ENCODE results near the gene CLSTN1.
A peak's percentile ranks its signal among the peaks of the same experiment; 100 is the strongest.
"Not testable (repeated sequence)": the region's sequence is repeated elsewhere in the genome, so short reads cannot be mapped to it uniquely, and the experiment has no call there.

Gene CLSTN1

GRCh38 chr1:9716404-9717192 is 107.2 kb downstream of the CLSTN1 start:
- Mint-ChIP-seq H3K27me3 (no peaks in the 10 kb centered on the region), H3K9me3 (no peaks in the 10 kb centered on the region), H3K27ac (peak overlapping the region; percentile 98), H3K4me1 (peaks cover 82% of the 10 kb centered on the region), H3K4me3 (peak overlapping the region; percentile 91), H3K36me3 (peaks cover 10% of the 10 kb centered on the region)

GRCh38 chr1:9715536-9716226 is 108.1 kb downstream of the CLSTN1 start:
- H3K4me3 Mint-ChIP-seq: peak overlapping the region; percentile 91
- H3K4me1 Mint-ChIP-seq: peaks cover 81% of the 10 kb centered on the region
- peaks cover 13% of the 10 kb centered on the region for H3K36me3 Mint-ChIP-seq
- no peaks in the 10 kb centered on the region for H3K9me3 Mint-ChIP-seq
- peak overlapping the region; percentile 84 for H3K27ac Mint-ChIP-seq
- no peaks in the 10 kb centered on the region for H3K27me3 Mint-ChIP-seq

- peak overlapping the region; percentile 77 for H3K27ac Mint-ChIP-seq
- H3K27me3 Mint-ChIP-seq: no peaks in the 10 kb centered on the region
- H3K4me1 Mint-ChIP-seq: peaks cover 78% of the 10 kb centered on the region
- H3K36me3 Mint-ChIP-seq: peaks cover 15% of the 10 kb centered on the region
- no peaks in the 10 kb centered on the region for H3K9me3 Mint-ChIP-seq
- H3K4me3 Mint-ChIP-seq: peak overlapping the region; percentile 24
Observed at GRCh38 chr1:9714257-9714718, 109.5 kb downstream of the CLSTN1 start.

GRCh38 chr1:9712767-9713166 is 111.0 kb downstream of the CLSTN1 start:
- not testable (repeated sequence) for H3K27me3 Mint-ChIP-seq, H3K4me3 Mint-ChIP-seq, H3K9me3 Mint-ChIP-seq
- Mint-ChIP-seq H3K36me3 (peaks cover 17% of the 10 kb centered on the region), H3K4me1 (peaks cover 68% of the 10 kb centered on the region), H3K27ac (peak overlapping the region; percentile 62)

- H3K4me3 Mint-ChIP-seq: no peak overlapping the region
- peak overlapping the region; percentile 59 for H3K27ac Mint-ChIP-seq
- H3K36me3 Mint-ChIP-seq: peaks cover 13% of the 10 kb centered on the region
- H3K9me3 Mint-ChIP-seq: no peaks in the 10 kb centered on the region
- peaks cover 67% of the 10 kb centered on the region for H3K4me1 Mint-ChIP-seq
- H3K27me3 Mint-ChIP-seq: no peaks in the 10 kb centered on the region
Observed at GRCh38 chr1:9711466-9712020, 112.2 kb downstream of the CLSTN1 start.

GRCh38 chr1:9710037-9710436 is 113.7 kb downstream of the CLSTN1 start:
- Mint-ChIP-seq H3K4me1 (peaks cover 68% of the 10 kb centered on the region), H3K36me3 (peaks cover 15% of the 10 kb centered on the region), H3K4me3 (no peak overlapping the region), H3K27ac (peak overlapping the region; percentile 65), H3K9me3 (no peaks in the 10 kb centered on the region), H3K27me3 (no peaks in the 10 kb centered on the region)

- H3K36me3 Mint-ChIP-seq: peaks cover 15% of the 10 kb centered on the region
- H3K9me3 Mint-ChIP-seq: no peaks in the 10 kb centered on the region
Observed at GRCh38 chr1:9706178-9706577, 117.6 kb downstream of the CLSTN1 start.

GRCh38 chr1:9705337-9706093 is 118.2 kb downstream of the CLSTN1 start:
- H3K27me3 Mint-ChIP-seq: no peaks in the 10 kb centered on the region
- peaks cover 16% of the 10 kb centered on the region for H3K36me3 Mint-ChIP-seq
- H3K9me3 Mint-ChIP-seq: no peaks in the 10 kb centered on the region
- H3K4me3 Mint-ChIP-seq: peak overlapping the region; percentile 66
- H3K4me1 Mint-ChIP-seq: peaks cover 64% of the 10 kb centered on the region
- peak overlapping the region; percentile 79 for H3K27ac Mint-ChIP-seq

More at GRCh38 chr1:9706178-9706577, 117.6 kb downstream of the CLSTN1 start:
- H3K27ac Mint-ChIP-seq: peak overlapping the region; percentile 62
- H3K4me3 Mint-ChIP-seq: no peak overlapping the region
- peaks cover 60% of the 10 kb centered on the region for H3K4me1 Mint-ChIP-seq
- H3K27me3 Mint-ChIP-seq: no peaks in the 10 kb centered on the region

GRCh38 chr1:9703681-9704080 is 120.1 kb downstream of the CLSTN1 start:
- Mint-ChIP-seq H3K4me1 (peaks cover 73% of the 10 kb centered on the region), H3K36me3 (peaks cover 15% of the 10 kb centered on the region), H3K27ac (peak overlapping the region; percentile 87), H3K4me3 (peak overlapping the region; percentile 5), H3K9me3 (no peaks in the 10 kb centered on the region), H3K27me3 (no peaks in the 10 kb centered on the region)

- no peaks in the 10 kb centered on the region for H3K27me3 Mint-ChIP-seq
- peak overlapping the region; percentile 87 for H3K27ac Mint-ChIP-seq
- H3K4me3 Mint-ChIP-seq: no peak overlapping the region
- no peaks in the 10 kb centered on the region for H3K9me3 Mint-ChIP-seq
- H3K4me1 Mint-ChIP-seq: peaks cover 76% of the 10 kb centered on the region
- peaks cover 18% of the 10 kb centered on the region for H3K36me3 Mint-ChIP-seq
Observed at GRCh38 chr1:9703165-9703509, 120.6 kb downstream of the CLSTN1 start.

GRCh38 chr1:9701665-9702064 is 122.1 kb downstream of the CLSTN1 start:
- peaks cover 18% of the 10 kb centered on the region for H3K36me3 Mint-ChIP-seq
- no peaks in the 10 kb centered on the region for H3K9me3 Mint-ChIP-seq
- H3K27ac Mint-ChIP-seq: peak overlapping the region; percentile 79
- H3K27me3 Mint-ChIP-seq: no peaks in the 10 kb centered on the region
- peaks cover 76% of the 10 kb centered on the region for H3K4me1 Mint-ChIP-seq
- no peak overlapping the region for H3K4me3 Mint-ChIP-seq

- Mint-ChIP-seq H3K4me1 (peaks cover 69% of the 10 kb centered on the region), H3K4me3 (no peak overlapping the region), H3K9me3 (no peaks in the 10 kb centered on the region), H3K27ac (peak overlapping the region; percentile 74), H3K27me3 (no peaks in the 10 kb centered on the region), H3K36me3 (peaks cover 17% of the 10 kb centered on the region)
Observed at GRCh38 chr1:9700340-9700739, 123.4 kb downstream of the CLSTN1 start.

- Mint-ChIP-seq H3K4me3 (no peak overlapping the region), H3K27ac (peak overlapping the region; percentile 87), H3K36me3 (peaks cover 22% of the 10 kb centered on the region), H3K27me3 (no peaks in the 10 kb centered on the region), H3K4me1 (peaks cover 67% of the 10 kb centered on the region), H3K9me3 (no peaks in the 10 kb centered on the region)
Observed at GRCh38 chr1:9699361-9699760, 124.4 kb downstream of the CLSTN1 start.

- no peaks in the 10 kb centered on the region for H3K9me3 Mint-ChIP-seq
- H3K4me3 Mint-ChIP-seq: no peak overlapping the region
- H3K27ac Mint-ChIP-seq: no peak overlapping the region
- no peaks in the 10 kb centered on the region for H3K27me3 Mint-ChIP-seq
- H3K4me1 Mint-ChIP-seq: peaks cover 70% of the 10 kb centered on the region
- peaks cover 17% of the 10 kb centered on the region for H3K36me3 Mint-ChIP-seq
Observed at GRCh38 chr1:9696793-9697192, 127.0 kb downstream of the CLSTN1 start.

GRCh38 chr1:9691691-9692090 is 132.1 kb downstream of the CLSTN1 start:
- H3K36me3 Mint-ChIP-seq: peaks cover 11% of the 10 kb centered on the region
- H3K4me1 Mint-ChIP-seq: peaks cover 74% of the 10 kb centered on the region
- peak overlapping the region; percentile 79 for H3K27ac Mint-ChIP-seq
- H3K4me3 Mint-ChIP-seq: peak overlapping the region; percentile 96
- no peaks in the 10 kb centered on the region for H3K9me3 Mint-ChIP-seq
- no peaks in the 10 kb centered on the region for H3K27me3 Mint-ChIP-seq
